CD4-positive, CD25-positive, alpha-beta regulatory T cell (primary cell): ENCODE results near the gene TMEM214. TPM values are rescaled to one million over a fixed set of nuclear protein-coding genes. Genes with fewer than 3 reads are reported as not detected.

Source experiments
- polyA plus RNA-seq, 4 donors: library from polyadenylated mRNA; unstranded; fragments of 300-500 nt; fragmentation: Illumina TruSeq; gene quantifications; one replicate each; pipeline ENCODE4 v1.2.3, GENCODE V29; 2021
- total RNA-seq: library from RNA; stranded (reverse); gene quantifications from one replicate; pipeline ENCODE4 v1.2.3, GENCODE V29; 2022

Gene TMEM214
- total and polyA plus RNA-seq, 5 donors from 2014 or later, result 17.6 to 43.3 (median 20.3) TPM

Other genes with a start within 250 kb of the TMEM214 start
- 2.0 TPM for gene CENPA, start 246.9 kb upstream of the TMEM214 start, total RNA-seq
- 1 to 10 TPM in 3 of 4 donors, under 1 TPM in 1; 0.54 to 3.9 (median 2.5) TPM for gene CENPA, start 246.9 kb upstream of the TMEM214 start, polyA plus RNA-seq
- gene DPYSL5, start 184.8 kb upstream of the TMEM214 start, total RNA-seq, result not detected
- gene DPYSL5, start 184.8 kb upstream of the TMEM214 start, polyA plus RNA-seq, result not detected
- gene MAPRE3, start 62.3 kb upstream of the TMEM214 start, total RNA-seq, result 1.7 TPM
- gene MAPRE3, start 62.3 kb upstream of the TMEM214 start, polyA plus RNA-seq, result under 1 TPM; 0.38 to 0.92 (median 0.63) TPM
- 9.5 TPM for gene AGBL5, start 18.7 kb downstream of the TMEM214 start, total RNA-seq
- 10 to 100 TPM in 1 of 4 donors, 1 to 10 TPM in 3; 8.9 to 11.3 (median 9.2) TPM for gene AGBL5, start 18.7 kb downstream of the TMEM214 start, polyA plus RNA-seq
- 279 TPM for gene OST4, start 38.7 kb downstream of the TMEM214 start, total RNA-seq
- 1,000 to 10,000 TPM in 1 of 4 donors, 100 to 1,000 TPM in 3; 827 to 1,033 (median 916) TPM for gene OST4, start 38.7 kb downstream of the TMEM214 start, polyA plus RNA-seq
- gene EMILIN1, start 45.6 kb downstream of the TMEM214 start, total RNA-seq, result 0.22 TPM
- 1 to 10 TPM in 2 of 4 donors, under 1 TPM in 2; 0.33 to 1.5 (median 0.94) TPM for gene EMILIN1, start 45.6 kb downstream of the TMEM214 start, polyA plus RNA-seq
- 5.3 TPM for gene KHK, start 53.8 kb downstream of the TMEM214 start, total RNA-seq
- gene KHK, start 53.8 kb downstream of the TMEM214 start, polyA plus RNA-seq, result 1 to 10 TPM; 3.4 to 6.6 (median 6.0) TPM
- not detected for gene CGREF1, start 86.2 kb downstream of the TMEM214 start, total RNA-seq
- under 1 TPM in 1 of 4 donors, not detected in 3; 0.20 TPM for gene CGREF1, start 86.2 kb downstream of the TMEM214 start, polyA plus RNA-seq
- gene ABHD1, start 90.8 kb downstream of the TMEM214 start, total RNA-seq, result 0.89 TPM
- gene ABHD1, start 90.8 kb downstream of the TMEM214 start, polyA plus RNA-seq, result 1 to 10 TPM in 2 of 4 donors, under 1 TPM in 2; 0.21 to 1.7 (median 0.98) TPM
- gene PREB, start 101.7 kb downstream of the TMEM214 start, total RNA-seq, result 22.3 TPM
- gene PREB, start 101.7 kb downstream of the TMEM214 start, polyA plus RNA-seq, result 10 to 100 TPM; 60.3 to 90.7 (median 71.1) TPM
- not detected for gene PRR30, start 106.4 kb downstream of the TMEM214 start, total RNA-seq
- not detected for gene PRR30, start 106.4 kb downstream of the TMEM214 start, polyA plus RNA-seq
- not detected for gene TCF23, start 116.0 kb downstream of the TMEM214 start, total RNA-seq
- gene TCF23, start 116.0 kb downstream of the TMEM214 start, polyA plus RNA-seq, result not detected
- gene ATRAID, start 179.1 kb downstream of the TMEM214 start, total RNA-seq, result 77.3 TPM
- 100 to 1,000 TPM; 338 to 375 (median 359) TPM for gene ATRAID, start 179.1 kb downstream of the TMEM214 start, polyA plus RNA-seq
- 154 TPM for gene SLC5A6, start 179.3 kb downstream of the TMEM214 start, total RNA-seq
- 10 to 100 TPM; 15.5 to 18.5 (median 17.0) TPM for gene SLC5A6, start 179.3 kb downstream of the TMEM214 start, polyA plus RNA-seq
- 27.4 TPM for gene CAD, start 184.4 kb downstream of the TMEM214 start, total RNA-seq
- 10 to 100 TPM; 12.2 to 18.4 (median 13.8) TPM for gene CAD, start 184.4 kb downstream of the TMEM214 start, polyA plus RNA-seq
- 0.10 TPM for gene SLC30A3, start 230.1 kb downstream of the TMEM214 start, total RNA-seq
- gene SLC30A3, start 230.1 kb downstream of the TMEM214 start, polyA plus RNA-seq, result under 1 TPM in 1 of 4 donors, not detected in 3; 0.05 TPM
- gene DNAJC5G, start 242.5 kb downstream of the TMEM214 start, total RNA-seq, result not detected
- not detected for gene DNAJC5G, start 242.5 kb downstream of the TMEM214 start, polyA plus RNA-seq
- gene TRIM54, start 249.5 kb downstream of the TMEM214 start, total RNA-seq, result not detected
- under 1 TPM in 1 of 4 donors, not detected in 3; 0.10 TPM for gene TRIM54, start 249.5 kb downstream of the TMEM214 start, polyA plus RNA-seq